Osteocyte (in vitro differentiated cells): ENCODE data around the gene FN3KRP. TPM values are rescaled to one million over a fixed set of nuclear protein-coding genes. Genes with fewer than 3 reads are reported as not detected.

Experiments
- DNase-seq: peaks from one replicate; pipeline ENCODE4 v3.0.0; 2021; ENCODE audit warnings: mixed read lengths; ENCODE audit not compliant: unreplicated experiment; ENCODE audit errors: extremely low spot score
- H3K27ac Mint-ChIP-seq: one replicate; pipeline ENCODE4 v1.8.0; 2021; ENCODE audit warnings: mild to moderate bottlenecking, mixed read lengths; ENCODE audit not compliant: unreplicated experiment
- H3K27me3 Mint-ChIP-seq: one replicate; pipeline ENCODE4 v1.8.0; 2021; ENCODE audit warnings: mixed read lengths; ENCODE audit not compliant: unreplicated experiment
- H3K36me3 Mint-ChIP-seq: one replicate; pipeline ENCODE4 v1.8.0; 2021; ENCODE audit warnings: mixed read lengths; ENCODE audit not compliant: unreplicated experiment
- H3K4me1 Mint-ChIP-seq: one replicate; pipeline ENCODE4 v1.8.0; 2021; ENCODE audit warnings: mixed read lengths; ENCODE audit not compliant: unreplicated experiment
- H3K4me3 Mint-ChIP-seq: one replicate; pipeline ENCODE4 v1.8.0; 2021; ENCODE audit warnings: mild to moderate bottlenecking, moderate library complexity, mixed read lengths; ENCODE audit not compliant: unreplicated experiment
- H3K9me3 Mint-ChIP-seq: one replicate; pipeline ENCODE4 v1.8.0; 2021; ENCODE audit warnings: mixed read lengths; ENCODE audit not compliant: unreplicated experiment
- CTCF ChIP-seq: fragments of 200-600 bp; sonication (generic); IDR thresholded peaks from 2 replicates; pipeline ENCODE4 v1.5.0; 2021; ENCODE audit warnings: antibody characterized with exemption, mild to moderate bottlenecking, moderate library complexity
- total RNA-seq: library from RNA; stranded (reverse); gene quantifications from 2 replicates; pipeline ENCODE4 v1.2.1, GENCODE V29; 2021

Gene FN3KRP
- total RNA-seq, 1 donor from 2014 or later: 31.7 TPM

GRCh38 chr17:82689077-82689476 lies 27.4 kb upstream of the FN3KRP start:
- H3K27me3 Mint-ChIP-seq: no peaks in the 10 kb centered on the region
- H3K36me3 Mint-ChIP-seq: peaks cover 2% of the 10 kb centered on the region
- no peak for DNase-seq
- no peaks in the 10 kb centered on the region for H3K9me3 Mint-ChIP-seq
- no peak overlapping the region for H3K4me3 Mint-ChIP-seq
- H3K27ac Mint-ChIP-seq: no peak overlapping the region
- H3K4me1 Mint-ChIP-seq: peaks cover 8% of the 10 kb centered on the region
- no peak for TF ChIP-seq CTCF

DNA sequence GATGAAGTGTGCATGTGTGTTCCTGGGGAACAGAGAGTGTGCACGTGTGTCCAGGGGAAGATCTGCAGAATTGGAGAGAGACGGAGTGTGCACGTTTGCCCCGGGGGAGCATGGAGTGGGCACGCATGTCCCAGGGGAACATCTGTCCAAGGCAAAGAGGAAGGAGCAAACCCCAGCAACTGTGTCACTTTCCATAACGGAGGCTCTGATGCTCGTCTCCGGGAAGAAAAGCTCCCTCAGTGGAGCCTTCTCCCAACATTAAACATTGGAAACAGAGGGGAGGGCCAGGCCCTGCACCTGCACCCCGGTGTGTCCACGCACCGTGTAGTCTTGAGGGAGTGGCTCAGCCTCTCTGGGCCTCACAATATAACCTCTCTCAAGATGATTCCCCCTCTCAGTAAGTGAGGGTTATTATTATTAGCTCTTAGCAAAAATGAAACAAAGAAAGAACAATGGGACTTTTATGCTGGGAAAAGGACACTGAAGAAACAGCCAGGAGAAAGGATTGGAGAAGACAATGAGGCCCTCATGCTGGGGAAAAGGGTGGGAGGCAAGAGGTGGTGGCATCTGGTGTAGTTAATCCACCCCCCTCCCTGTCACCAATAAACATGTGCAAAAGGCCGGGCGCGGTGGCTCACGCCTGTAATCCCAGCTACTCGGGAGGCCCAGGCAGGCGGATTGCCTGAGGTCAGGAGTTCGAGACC lies 25.6 kb upstream of the FN3KRP start:
- no peak overlapping the region for H3K27ac Mint-ChIP-seq
- no peak for TF ChIP-seq CTCF
- no peak overlapping the region for H3K4me3 Mint-ChIP-seq
- DNase-seq: no peak
- H3K4me1 Mint-ChIP-seq: peaks cover 5% of the 10 kb centered on the region
- peaks cover 6% of the 10 kb centered on the region for H3K9me3 Mint-ChIP-seq
- H3K27me3 Mint-ChIP-seq: no peaks in the 10 kb centered on the region
- peaks cover 10% of the 10 kb centered on the region for H3K36me3 Mint-ChIP-seq

- Mint-ChIP-seq H3K27ac (no peak overlapping the region), H3K36me3 (peaks cover 12% of the 10 kb centered on the region), H3K9me3 (peaks cover 6% of the 10 kb centered on the region), H3K4me1 (peaks cover 5% of the 10 kb centered on the region), H3K4me3 (no peak overlapping the region), H3K27me3 (no peaks in the 10 kb centered on the region)
- no peak for DNase-seq
- no peak for TF ChIP-seq CTCF
These were observed 24.8 kb upstream of the FN3KRP start for GRCh38 chr17:82691714-82692113.

GRCh38 chr17:82692268-82692667 lies 24.2 kb upstream of the FN3KRP start:
- TF ChIP-seq CTCF: no peak
- Mint-ChIP-seq H3K27ac (no peak overlapping the region), H3K9me3 (peaks cover 6% of the 10 kb centered on the region), H3K4me1 (peaks cover 8% of the 10 kb centered on the region), H3K36me3 (peaks cover 12% of the 10 kb centered on the region), H3K4me3 (no peak overlapping the region), H3K27me3 (no peaks in the 10 kb centered on the region)
- DNase-seq: no peak

GRCh38 chr17:82693168-82693867 lies 23.2 kb upstream of the FN3KRP start:
- TF ChIP-seq CTCF: no peak
- Mint-ChIP-seq H3K4me3 (no peak overlapping the region), H3K9me3 (peaks cover 6% of the 10 kb centered on the region), H3K4me1 (peaks cover 6% of the 10 kb centered on the region), H3K27ac (no peak overlapping the region), H3K36me3 (peaks cover 12% of the 10 kb centered on the region), H3K27me3 (no peaks in the 10 kb centered on the region)
- no peak for DNase-seq
